Testis (tissue), 3 donors: Measurements from ENCODE around the gene PIANP. TPM values are rescaled to one million over a fixed set of nuclear protein-coding genes. Genes with fewer than 3 reads are reported as not detected.

Experiments used
- DNase-seq: peaks from one replicate; pipeline ENCODE4 v3.0.0-alpha.2; 2019
- H3K27ac ChIP-seq, 2 donors: fragments of 200-600 bp; sonication (generic); one replicate each; pipeline ENCODE4 v1.5.1; 2019
- H3K27me3 ChIP-seq: fragments of 200-600 bp; sonication (generic); one replicate; pipeline ENCODE4 v1.5.1; 2019
- H3K36me3 ChIP-seq: fragments of 200-600 bp; sonication (generic); one replicate; pipeline ENCODE4 v1.5.1; 2017; ENCODE audit warnings: low read depth; ENCODE audit errors: missing control alignments
- H3K4me1 ChIP-seq: fragments of 200-600 bp; sonication (generic); one replicate; pipeline ENCODE4 v1.5.1; 2019
- H3K4me3 ChIP-seq, 2 donors: fragments of 200-600 bp; sonication (generic); one replicate each; pipeline ENCODE4 v1.5.1; 2017 to 2019
- H3K9me3 ChIP-seq: fragments of 200-600 bp; sonication (generic); one replicate; pipeline ENCODE4 v1.5.1; 2017
- CTCF ChIP-seq, 3 experiments: fragments of 450-650 bp in 2 of 3; fragments of 200-600 bp in 1 of 3; sonication (generic) in 1 of 3; IDR thresholded peaks; one replicate each; pipeline ENCODE4 v1.5.1; 2016 to 2019; ENCODE audit warnings: antibody characterized with exemption in 3 of 3, mild to moderate bottlenecking in 2 of 3, moderate library complexity in 1 of 3
- POLR2A ChIP-seq: fragments of 450-650 bp; IDR thresholded peaks from one replicate; pipeline ENCODE4 v1.6.1; 2017; ENCODE audit warnings: antibody characterized with exemption, mild to moderate bottlenecking, moderate library complexity
- WGBS, 2 donors: methylation state at CpG; one replicate each; pipeline ENCODE4 v1.1.5; 2018; 5-methylcytosine and 5-hydroxymethylcytosine counted together
- intact Hi-C: fragments of 100-400 bp; cut with DNase I; formaldehyde crosslinking; loops from one replicate; pipeline ENCODE4 v1.15.1; 2023; ENCODE audit warnings: low total_unique reads
- polyA plus RNA-seq: library from polyadenylated mRNA; stranded (reverse); fragments of 350-450 nt; fragmentation: Illumina TruSeq; extraction: RNeasy Lipid Tissue Mini Kit (QIAGEN cat#74804); gene quantifications from one replicate; pipeline ENCODE4 v1.2.3, GENCODE V29; 2014; ENCODE audit warnings: low read depth, low replicate concordance; ENCODE audit not compliant: insufficient read depth
- total RNA-seq, 2 donors: library from RNA; depleted of rRNA; stranded (reverse); fragments of >200 nt; gene quantifications; one replicate each; pipeline ENCODE4 v1.2.3, GENCODE V29; 2016

The PIANP gene
- total and polyA plus RNA-seq, 3 donors from 2014 or later: 3.3 to 7.6 (median 5.8) TPM

- TF ChIP-seq CTCF (IDR thresholded peaks at IDR 0.05) (peak in 2 of 3 experiments; percentile 34 to 63), POLR2A (no peak)
- intact Hi-C loops: loop anchor here (5.0 kb wide), 1 partner anchor 33 kb away; the partner anchor contains the start of gene COPS7A
Observed at GRCh38 chr12:6688999-6689882, 11.4 kb downstream of the PIANP start, which contains the start of gene ZNF384. TSS of gene ZNF384 (minus strand) at chr12:6689375. CDS start at chr12:6679520, 9,855 bp downstream.

GRCh38 chr12:6688543-6688998 is 12.0 kb downstream of the PIANP start:
- DNase-seq: peak; percentile 29
- WGBS, 2 donors: 0 to 1% methylated on average over 11 to 13 of the region's 13 CpGs
- H3K4me3 ChIP-seq: peak overlapping the region; percentile 86 to 94
- H3K27ac ChIP-seq: peak overlapping the region; percentile 95 to 96
- no peaks in the 10 kb centered on the region for H3K9me3 ChIP-seq
- H3K4me1 ChIP-seq: peaks cover 34% of the 10 kb centered on the region
- intact Hi-C loops: loop anchor here (5.0 kb wide), 1 partner anchor 34 kb away; the partner anchor contains the start of gene COPS7A
- H3K27me3 ChIP-seq: no peaks in the 10 kb centered on the region
- no peaks in the 10 kb centered on the region for H3K36me3 ChIP-seq
- TF ChIP-seq CTCF (IDR thresholded peaks at IDR 0.05) (no peak), POLR2A (no peak)

More at GRCh38 chr12:6688999-6689882, 11.4 kb downstream of the PIANP start, which contains the start of gene ZNF384:
- 0 to 1% methylated on average over 43 to 54 of the region's 72 CpGs for whole genome bisulfite sequencing, 2 donors
- DNase-seq: peak; percentile 99
- Histone ChIP-seq H3K4me1 (peaks cover 29% of the 10 kb centered on the region), H3K9me3 (no peaks in the 10 kb centered on the region), H3K36me3 (no peaks in the 10 kb centered on the region), H3K27ac (peak within 1 kb of the TSS; percentile 95 to 96), H3K4me3 (peak within 1 kb of the TSS; percentile 86 to 94), H3K27me3 (no peaks in the 10 kb centered on the region)

- Histone ChIP-seq H3K36me3 (no peaks in the 10 kb centered on the region), H3K27me3 (no peaks in the 10 kb centered on the region), H3K27ac (no peak overlapping the region), H3K4me3 (no peak overlapping the region), H3K4me1 (peaks cover 34% of the 10 kb centered on the region), H3K9me3 (no peaks in the 10 kb centered on the region)
- no peak for TF ChIP-seq POLR2A
- no peak for TF ChIP-seq CTCF (IDR thresholded peaks at IDR 0.05)
- intact Hi-C loops: loop anchor here (5.0 kb wide), 1 partner anchor 36 kb away; the partner anchor contains the start of gene COPS7A
- 69 to 72% methylated on average over 3 of the region's 3 CpGs for WGBS, 2 donors
- DNase-seq: no peak
Observed at GRCh38 chr12:6685814-6686213, 14.8 kb downstream of the PIANP start.

GRCh38 chr12:6684609-6685008 is 16.0 kb downstream of the PIANP start:
- H3K4me1 ChIP-seq: peaks cover 29% of the 10 kb centered on the region
- intact Hi-C loops: loop anchor here (5.0 kb wide), 1 partner anchor 38 kb away; the partner anchor contains the start of gene COPS7A
- H3K27ac ChIP-seq: no peak overlapping the region
- no peaks in the 10 kb centered on the region for H3K9me3 ChIP-seq
- no peak overlapping the region for H3K4me3 ChIP-seq
- TF ChIP-seq CTCF (IDR thresholded peaks at IDR 0.05) (peak in 2 of 3 experiments; percentile 39 to 51), POLR2A (no peak)
- H3K27me3 ChIP-seq: no peaks in the 10 kb centered on the region
- 36 to 53% methylated on average over 6 of the region's 6 CpGs for WGBS, 2 donors
- peak; percentile 40 for DNase-seq
- no peaks in the 10 kb centered on the region for H3K36me3 ChIP-seq
